ENCODE results near the gene PFN1.

The PFN1 gene

GRCh38 chr17:4955091-4955490 is 6.8 kb upstream of the PFN1 start:
- no peak for TF ChIP-seq SPI1 (IDR thresholded peaks at IDR 0.05; ENCODE audit: borderline replicate concordance, low read depth)
- no peak for TF ChIP-seq GABPA (IDR thresholded peaks at IDR 0.05; ENCODE audit: low read depth)
- no peak for TF ChIP-seq POLR2AphosphoS5 (IDR thresholded peaks at IDR 0.05; ENCODE audit: low read depth)
- TF ChIP-seq CTCF (IDR thresholded peaks at IDR 0.05; ENCODE audit: insufficient read depth, low read length) = no peak
- TF ChIP-seq REST (IDR thresholded peaks at IDR 0.05; ENCODE audit: insufficient replicate concordance, low read depth) = no peak
- DNase-seq (ENCODE audit: low read depth in 1 of 2, low spot score in 1 of 2) = no peak
- Histone ChIP-seq H3K27ac (replicated peaks) (no peak overlapping the region), H3K4me3 (replicated peaks; ENCODE audit: insufficient read depth, low read length) (no peak overlapping the region), H3K27me3 (ENCODE audit: insufficient read depth, poor library complexity, severe bottlenecking) (no peaks in the 10 kb centered on the region)

GRCh38 chr17:4953451-4953961 is 5.2 kb upstream of the PFN1 start:
- no peak for DNase-seq (ENCODE audit: low read depth in 1 of 2, low spot score in 1 of 2)
- Histone ChIP-seq H3K4me3 (replicated peaks; ENCODE audit: insufficient read depth, low read length) (no peak overlapping the region), H3K27ac (replicated peaks) (no peak overlapping the region), H3K27me3 (ENCODE audit: insufficient read depth, poor library complexity, severe bottlenecking) (no peaks in the 10 kb centered on the region)
- TF ChIP-seq GABPA (IDR thresholded peaks at IDR 0.05; ENCODE audit: low read depth) (no peak), CTCF (IDR thresholded peaks at IDR 0.05; ENCODE audit: insufficient read depth, low read length) (no peak), REST (IDR thresholded peaks at IDR 0.05; ENCODE audit: insufficient replicate concordance, low read depth) (no peak), POLR2AphosphoS5 (IDR thresholded peaks at IDR 0.05; ENCODE audit: low read depth) (no peak), SPI1 (IDR thresholded peaks at IDR 0.05; ENCODE audit: borderline replicate concordance, low read depth) (no peak)

- H3K27ac ChIP-seq (replicated peaks) = no peak overlapping the region
- no peak for TF ChIP-seq POLR2AphosphoS5 (IDR thresholded peaks at IDR 0.05; ENCODE audit: low read depth)
- TF ChIP-seq REST (IDR thresholded peaks at IDR 0.05; ENCODE audit: insufficient replicate concordance, low read depth) = no peak
- no peak for TF ChIP-seq SPI1 (IDR thresholded peaks at IDR 0.05; ENCODE audit: borderline replicate concordance, low read depth)
- no peak for TF ChIP-seq GABPA (IDR thresholded peaks at IDR 0.05; ENCODE audit: low read depth)
- TF ChIP-seq CTCF (IDR thresholded peaks at IDR 0.05; ENCODE audit: insufficient read depth, low read length) = no peak
- no peak for DNase-seq (ENCODE audit: low read depth in 1 of 2, low spot score in 1 of 2)
- no peak overlapping the region for H3K4me3 ChIP-seq (replicated peaks; ENCODE audit: insufficient read depth, low read length)
- no peaks in the 10 kb centered on the region for H3K27me3 ChIP-seq (ENCODE audit: insufficient read depth, poor library complexity, severe bottlenecking)
Observed at GRCh38 chr17:4951486-4951885, 3.2 kb upstream of the PFN1 start.
